HG03457 (cell line): ENCODE measurements around the gene GLI3.

Experiments used
- ATAC-seq: cut with Tn5 transposase; IDR thresholded peaks from one replicate; pipeline ENCODE4 v1.9.1; 2021; ENCODE audit warnings: moderate number of reproducible peaks; ENCODE audit not compliant: unreplicated experiment

Gene GLI3

GRCh38 chr7:41975849-41976248 lies 261.2 kb downstream of the GLI3 start:
- ATAC-seq, result no peak

GRCh38 chr7:41974870-41975557 lies 262.0 kb downstream of the GLI3 start:
- ATAC-seq, result no peak

- no peak for ATAC-seq
These were observed 263.7 kb downstream of the GLI3 start for GRCh38 chr7:41973202-41973730.

- no peak for ATAC-seq
These were observed 264.2 kb downstream of the GLI3 start for GRCh38 chr7:41972776-41973175.

- ATAC-seq, result no peak
These were observed 264.7 kb downstream of the GLI3 start for GRCh38 chr7:41972270-41972669.

- ATAC-seq, result no peak
These were observed 265.3 kb downstream of the GLI3 start for GRCh38 chr7:41971640-41972187.

GRCh38 chr7:41970941-41971340 lies 266.1 kb downstream of the GLI3 start:
- no peak for ATAC-seq

- ATAC-seq, result no peak
These were observed 267.4 kb downstream of the GLI3 start for GRCh38 chr7:41969561-41970105.

- no peak for ATAC-seq
These were observed 269.9 kb downstream of the GLI3 start for GRCh38 chr7:41967156-41967555.

- ATAC-seq, result no peak
These were observed 271.0 kb downstream of the GLI3 start for GRCh38 chr7:41965951-41966505.

GRCh38 chr7:41964849-41965745 lies 271.9 kb downstream of the GLI3 start:
- ATAC-seq, result no peak

GRCh38 chr7:41964183-41964753 lies 272.7 kb downstream of the GLI3 start:
- no peak for ATAC-seq

GRCh38 chr7:41956705-41957104 lies 280.3 kb downstream of the GLI3 start:
- ATAC-seq, result no peak

GRCh38 chr7:41955893-41956675 lies 280.9 kb downstream of the GLI3 start:
- ATAC-seq, result no peak

- ATAC-seq, result no peak
These were observed 281.6 kb downstream of the GLI3 start for GRCh38 chr7:41955451-41955850.

GRCh38 chr7:41954976-41955375 lies 282.0 kb downstream of the GLI3 start:
- ATAC-seq, result no peak

GRCh38 chr7:41948503-41948902 lies 288.5 kb downstream of the GLI3 start:
- no peak for ATAC-seq

GRCh38 chr7:41943094-41943577 lies 293.9 kb downstream of the GLI3 start:
- peak; percentile 92 for ATAC-seq

- no peak for ATAC-seq
These were observed 294.4 kb downstream of the GLI3 start for GRCh38 chr7:41942468-41943093.
